ENCODE results near the gene C6orf15.
A peak's percentile ranks its signal among the peaks of the same experiment; 100 is the strongest.

C6orf15 gene

DNA sequence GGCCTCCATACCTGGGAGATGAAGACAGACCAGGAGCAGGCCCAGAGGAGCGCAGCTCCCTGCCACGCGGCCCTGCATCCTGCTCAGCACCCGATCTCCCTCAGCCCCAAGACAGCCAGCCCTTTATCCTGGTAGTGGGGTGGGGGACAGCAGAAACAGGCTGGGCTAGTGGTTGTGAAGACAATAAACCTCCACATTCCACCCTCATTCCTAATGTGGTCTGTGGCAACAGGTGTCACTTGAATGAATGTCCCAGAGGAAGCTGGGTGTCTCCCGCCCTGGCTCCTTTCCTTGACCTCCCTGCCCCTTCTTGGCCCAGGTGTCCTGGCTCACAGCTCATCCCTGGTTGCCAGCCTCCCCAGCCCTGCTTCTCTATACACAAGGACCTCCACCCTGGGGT, at the start of gene C6orf15:
Gene C6orf15, minus strand, starts transcription at position 98 of the 400 bp plus-strand sequence. Its CDS starts 20 bp downstream, at position 78.
- DNase-seq (ENCODE audit: low read depth), result no peak

DNA sequence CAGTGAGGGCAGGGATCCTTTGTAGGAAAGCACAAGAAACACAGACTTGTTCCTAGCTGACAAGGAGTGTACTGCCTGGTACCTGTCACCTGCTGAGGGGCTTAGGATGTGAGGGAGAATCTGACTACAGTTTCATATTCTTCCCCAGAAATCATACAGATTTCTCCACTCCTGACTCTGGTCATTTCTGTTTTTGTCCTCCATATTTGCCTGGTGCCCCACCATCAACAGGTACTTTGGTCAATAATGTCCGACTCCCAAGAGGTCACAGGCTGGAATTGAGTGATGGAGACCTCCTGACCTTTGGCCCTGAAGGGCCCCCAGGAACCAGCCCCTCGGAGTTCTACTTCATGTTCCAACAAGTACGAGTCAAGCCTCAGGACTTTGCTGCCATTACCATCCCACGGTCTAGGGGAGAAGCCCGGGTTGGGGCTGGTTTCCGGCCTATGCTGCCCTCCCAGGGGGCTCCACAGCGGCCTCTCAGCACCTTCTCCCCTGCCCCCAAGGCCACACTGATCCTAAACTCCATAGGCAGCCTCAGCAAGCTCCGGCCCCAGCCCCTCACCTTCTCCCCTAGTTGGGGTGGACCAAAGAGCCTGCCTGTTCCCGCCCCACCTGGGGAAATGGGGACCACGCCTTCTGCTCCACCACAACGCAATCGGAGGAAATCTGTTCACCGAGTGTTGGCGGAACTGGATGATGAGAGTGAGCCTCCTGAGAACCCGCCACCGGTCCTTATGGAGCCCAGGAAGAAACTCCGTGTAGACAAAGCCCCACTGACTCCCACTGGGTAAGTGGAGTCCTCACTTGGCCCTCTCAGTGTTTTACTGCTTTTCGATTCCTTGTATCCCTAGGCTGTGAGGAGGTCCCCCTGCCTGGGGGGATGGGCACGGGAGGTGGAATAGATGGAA, 49.1 kb upstream of the C6orf15 start:
- DNase-seq (ENCODE audit: low read depth), result no peak

DNA sequence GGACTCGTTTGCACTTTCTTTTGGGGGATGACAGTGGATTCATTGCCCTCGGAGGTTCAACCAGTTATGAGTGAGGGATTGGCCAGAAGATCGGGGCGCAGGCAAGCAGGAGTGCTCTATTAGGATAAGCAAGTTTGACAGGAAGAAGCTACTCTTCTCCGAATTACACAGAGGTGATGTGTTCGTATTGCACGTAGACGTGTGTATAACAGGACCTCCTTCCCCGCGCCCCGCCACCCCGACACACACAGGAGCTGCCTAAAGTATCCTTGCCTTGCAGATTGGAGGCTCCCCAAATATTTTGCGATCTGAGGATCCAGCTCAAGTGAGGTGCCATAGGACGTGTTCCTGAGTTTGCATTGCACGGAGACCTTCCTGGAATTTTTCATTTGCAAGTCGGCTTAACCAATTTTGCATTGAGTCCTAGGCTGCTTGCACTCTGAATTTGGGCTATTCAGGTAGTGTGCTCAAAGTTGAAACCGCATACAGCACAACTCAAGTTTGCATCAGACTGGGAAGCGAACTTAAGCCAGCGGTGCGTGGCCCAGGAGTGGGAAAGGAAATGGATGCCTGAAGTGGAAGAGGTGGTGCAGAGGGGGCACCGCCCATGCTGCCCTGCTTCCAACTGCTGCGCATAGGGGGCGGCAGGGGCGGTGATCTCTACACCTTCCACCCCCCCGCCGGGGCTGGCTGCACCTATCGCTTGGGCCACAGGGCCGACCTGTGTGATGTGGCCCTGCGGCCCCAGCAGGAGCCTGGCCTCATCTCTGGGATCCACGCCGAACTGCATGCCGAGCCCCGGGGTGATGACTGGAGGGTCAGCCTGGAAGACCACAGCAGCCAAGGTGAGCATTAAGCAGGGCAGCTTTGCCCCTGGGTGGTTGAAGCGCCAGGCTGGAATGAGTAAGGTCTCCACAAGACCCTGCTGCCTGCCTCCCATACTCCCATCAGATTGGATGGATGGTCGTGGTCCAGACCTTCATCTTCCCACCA, 46.8 kb upstream of the C6orf15 start:
- DNase-seq (ENCODE audit: low read depth), result no peak

DNA sequence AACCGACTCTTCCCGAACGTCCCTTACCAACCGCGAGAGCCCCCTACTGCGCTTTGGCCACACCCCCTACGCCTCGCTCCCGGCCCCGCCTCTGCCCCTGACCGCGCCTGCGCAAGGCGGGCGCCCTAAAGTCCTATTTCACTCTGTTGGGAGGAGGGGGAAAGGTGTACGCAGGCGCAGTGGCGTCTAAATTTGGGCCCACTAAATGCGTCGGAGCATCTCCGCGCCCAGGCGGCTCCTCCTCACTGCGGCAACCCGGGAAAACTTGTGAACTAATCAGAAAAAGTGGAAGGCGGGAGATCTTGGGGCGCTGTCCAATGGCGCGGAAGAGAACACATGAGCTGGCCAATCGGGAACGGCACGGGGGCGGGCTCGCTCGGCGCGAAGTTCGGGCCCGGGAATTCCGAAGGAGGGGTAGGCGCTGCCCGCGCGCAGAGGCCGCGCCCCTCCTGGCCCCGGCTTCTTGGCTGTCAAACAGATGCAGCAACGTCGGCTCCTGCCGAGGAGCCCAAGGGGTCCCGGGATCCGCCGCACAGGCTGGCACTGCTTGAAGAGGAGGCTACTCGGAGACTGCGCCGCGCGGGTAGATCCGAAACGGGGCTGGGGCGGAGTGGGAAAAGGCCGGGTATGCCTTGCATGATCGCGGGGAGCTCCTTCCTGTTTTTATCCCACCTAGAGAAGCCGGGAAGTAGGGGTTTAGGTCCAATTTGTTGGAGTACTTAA, 45.9 kb upstream of the C6orf15 start, which contains the start of gene TCF19:
Gene TCF19, plus strand, starts transcription at position 450 of the 723 bp plus-strand sequence. CDS start 881 bp downstream, outside the sequence.
- peak; percentile 99 for DNase-seq (ENCODE audit: low read depth)

DNA sequence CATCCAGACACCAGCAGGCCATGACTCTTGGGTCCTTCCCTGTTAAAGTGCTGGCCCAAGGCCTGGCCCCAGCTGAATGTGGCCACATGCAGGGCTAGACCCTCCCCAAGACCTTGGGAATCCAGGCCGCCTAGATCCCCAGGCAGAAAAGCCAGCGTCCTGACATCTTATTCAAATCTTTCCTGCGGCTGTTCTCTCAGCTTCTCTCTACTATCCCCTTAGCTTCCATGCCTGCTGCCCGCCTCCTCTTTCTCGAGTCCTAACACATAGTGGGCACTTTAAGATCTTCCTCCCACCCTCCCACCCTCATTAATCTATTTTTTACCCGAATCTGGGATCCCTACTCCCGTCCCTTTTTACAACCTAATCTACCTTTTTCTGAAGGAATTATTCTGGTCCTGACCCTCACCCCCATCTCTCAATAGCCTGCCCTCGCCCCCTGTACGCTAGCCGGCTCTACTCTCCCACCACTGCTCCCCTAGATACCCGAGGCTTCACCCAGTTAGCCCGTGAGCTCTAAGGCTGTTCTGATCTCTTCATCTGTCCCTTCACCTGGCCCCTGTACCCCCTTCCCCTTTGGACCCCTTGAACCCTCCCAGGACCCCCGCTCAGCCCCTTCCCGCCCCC, 45.3 kb upstream of the C6orf15 start, which contains the start of gene CCHCR1:
Gene CCHCR1, minus strand, starts transcription at position 290 of the 627 bp plus-strand sequence. Its CDS starts 202 bp downstream, at position 88.
- DNase-seq (ENCODE audit: low read depth), result no peak

DNA sequence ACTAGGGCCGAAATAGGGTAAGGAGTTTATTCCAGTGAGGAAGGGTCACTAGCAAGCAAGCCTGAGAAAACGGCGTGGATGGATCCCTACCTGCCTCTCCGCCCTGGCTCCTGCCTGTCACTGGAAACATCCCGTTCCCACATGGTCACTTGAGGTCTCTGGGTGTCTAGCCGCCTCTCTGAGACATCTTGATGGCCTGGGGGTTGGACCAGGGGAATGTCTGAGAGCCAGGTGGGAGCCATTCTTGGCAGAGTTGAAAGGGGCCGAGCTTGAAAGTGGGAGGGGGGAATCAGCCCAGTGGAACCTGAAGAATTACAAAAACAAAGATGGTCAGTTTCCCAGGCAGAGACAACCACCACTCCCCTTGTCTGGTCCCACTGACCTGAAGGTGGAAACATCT, 44.3 kb upstream of the C6orf15 start:
- DNase-seq (ENCODE audit: low read depth), result no peak

- no peak for DNase-seq (ENCODE audit: low read depth)
These were observed 42.1 kb upstream of the C6orf15 start for GRCh38 chr6:31154436-31154835.

DNA sequence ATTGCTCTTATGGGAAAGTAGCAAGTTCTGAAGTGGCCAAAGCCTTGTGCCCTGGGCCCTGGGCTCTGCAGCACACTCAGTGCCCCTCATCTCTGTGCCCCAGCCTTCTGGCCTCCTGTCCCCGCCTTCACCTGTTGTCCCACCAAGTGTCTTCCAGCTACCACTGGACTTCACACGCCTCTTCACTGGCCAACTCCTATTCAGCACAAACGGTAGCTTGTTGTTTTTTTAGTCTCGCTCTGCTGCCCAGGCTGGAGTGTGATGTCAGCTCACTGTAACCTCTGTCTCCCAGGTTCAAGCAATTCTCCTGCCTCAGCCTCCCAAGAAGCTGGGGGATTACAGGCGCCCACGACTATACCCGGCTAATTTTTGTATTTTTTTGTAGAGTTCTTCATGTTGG, 40.4 kb upstream of the C6orf15 start:
- DNase-seq (ENCODE audit: low read depth), result no peak

GRCh38 chr6:31149827-31150447, 37.6 kb upstream of the C6orf15 start:
- no peak for DNase-seq (ENCODE audit: low read depth)

GRCh38 chr6:31145386-31145785, 33.0 kb upstream of the C6orf15 start:
- no peak for DNase-seq (ENCODE audit: low read depth)

- DNase-seq (ENCODE audit: low read depth), result no peak
These were observed 32.6 kb upstream of the C6orf15 start for GRCh38 chr6:31144970-31145340.

- DNase-seq (ENCODE audit: low read depth), result no peak
These were observed 32.1 kb upstream of the C6orf15 start for GRCh38 chr6:31144296-31144969.

- DNase-seq (ENCODE audit: low read depth), result peak; percentile 26
These were observed 30.8 kb upstream of the C6orf15 start for GRCh38 chr6:31143148-31143547.

DNA sequence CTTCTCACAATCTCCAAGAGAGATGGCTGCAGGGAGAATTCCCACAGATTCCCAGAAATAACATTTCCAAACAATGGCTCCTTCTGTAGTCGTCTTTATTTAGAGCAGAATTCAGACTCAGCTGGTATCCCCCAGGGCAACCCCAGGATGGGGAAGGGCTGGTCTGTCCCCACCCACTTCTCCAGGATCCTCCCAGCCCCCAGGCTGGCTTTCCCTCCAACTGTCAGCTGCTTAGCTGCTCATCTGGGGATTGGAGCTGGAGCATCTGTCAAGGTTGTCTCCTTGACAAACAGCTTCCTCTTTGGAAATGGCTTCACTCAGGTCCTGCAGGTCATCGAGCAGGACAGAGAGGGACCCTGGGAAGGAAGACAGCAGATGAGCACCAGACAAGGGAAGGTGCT, 30.0 kb upstream of the C6orf15 start:
- DNase-seq (ENCODE audit: low read depth), result no peak

GRCh38 chr6:31140643-31141042, 28.3 kb upstream of the C6orf15 start:
- no peak for DNase-seq (ENCODE audit: low read depth)

- DNase-seq (ENCODE audit: low read depth), result no peak
These were observed 27.2 kb upstream of the C6orf15 start for GRCh38 chr6:31139599-31139998.

- no peak for DNase-seq (ENCODE audit: low read depth)
These were observed 26.6 kb upstream of the C6orf15 start, which contains the start of gene PSORS1C2 for GRCh38 chr6:31138982-31139381. Gene PSORS1C2 (minus strand): TSS chr6:31139066. CDS start chr6:31139026, 40 bp downstream.

DNA sequence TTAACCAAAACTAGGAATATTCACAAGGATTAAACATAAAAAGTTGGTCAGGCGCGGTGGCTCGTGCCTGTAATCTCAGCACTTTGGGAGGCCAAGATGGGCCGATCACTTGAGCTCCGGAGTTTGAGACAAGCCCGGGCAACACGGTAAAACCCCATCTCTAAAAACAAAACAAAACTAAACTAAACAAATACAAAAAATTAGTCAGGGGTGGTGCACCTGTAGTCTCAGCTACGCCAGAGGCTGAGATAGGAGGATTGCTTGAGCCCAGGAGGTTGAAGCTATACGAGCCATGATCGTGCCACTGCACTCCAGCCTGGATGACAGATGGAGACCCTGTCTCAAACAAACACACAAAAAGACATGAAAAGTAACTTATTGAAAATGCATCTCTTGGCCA, 23.3 kb upstream of the C6orf15 start:
- DNase-seq (ENCODE audit: low read depth), result no peak

GRCh38 chr6:31132806-31133205, 20.4 kb upstream of the C6orf15 start:
- DNase-seq (ENCODE audit: low read depth), result no peak

GRCh38 chr6:31131595-31131994, 19.2 kb upstream of the C6orf15 start:
- no peak for DNase-seq (ENCODE audit: low read depth)

Data from fibroblast of gingiva (primary cell).